Thyroid gland (tissue), 4 donors: ENCODE data around the gene RAB18.

Experiments
- CTCF ChIP-seq, 6 experiments: fragments of 200-600 bp in 3 of 6; fragments of 450-650 bp in 3 of 6; sonication (generic) in 3 of 6; IDR thresholded peaks; one replicate each; pipeline ENCODE4 v1.5.1; 2016 to 2019; ENCODE audit warnings: antibody characterized with exemption in 6 of 6, mild to moderate bottlenecking in 2 of 6, inconsistent platforms in 1 of 6, moderate library complexity in 1 of 6
- POLR2A ChIP-seq, 2 donors: fragments of 450-650 bp; IDR thresholded peaks; one replicate each; pipeline ENCODE4 v1.6.1; 2017; ENCODE audit warnings: antibody characterized with exemption in 2 of 2, mild to moderate bottlenecking in 2 of 2, moderate library complexity in 1 of 2

GRCh38 chr10:27485986-27486385 is 18.1 kb upstream of the RAB18 start:
- TF ChIP-seq CTCF (IDR thresholded peaks at IDR 0.05) (no peak), POLR2A (IDR thresholded peaks at IDR 0.05) (no peak)
